ENCODE measurements around the gene ARHGEF7.
A peak's percentile ranks its signal among the peaks of the same experiment; 100 is the strongest.
"Not testable (repeated sequence)": the region's sequence is repeated elsewhere in the genome, so short reads cannot be mapped to it uniquely, and the experiment has no call there.

Gene ARHGEF7

DNA sequence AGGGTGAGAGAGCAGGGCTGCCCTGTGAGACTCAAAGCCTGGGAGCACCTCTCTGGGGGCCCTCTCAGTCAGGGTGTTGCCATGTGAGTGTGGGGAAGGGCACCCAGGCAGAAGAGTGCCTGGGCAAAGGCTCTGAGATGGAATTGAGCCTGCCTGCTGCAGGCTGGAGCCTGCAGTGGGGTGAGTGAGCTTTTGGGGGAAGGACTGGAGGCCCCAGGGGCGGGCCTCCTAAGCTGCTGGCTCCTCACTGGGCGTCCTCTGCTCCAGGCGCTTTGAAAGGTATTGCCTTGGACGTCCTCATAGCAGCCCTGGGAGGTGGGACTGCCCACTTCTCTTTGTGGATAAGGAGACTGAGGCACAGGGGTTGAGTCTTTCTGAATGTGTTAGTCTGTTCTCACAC is 60.3 kb downstream of the ARHGEF7 start:
- no peak for DNase-seq

DNA sequence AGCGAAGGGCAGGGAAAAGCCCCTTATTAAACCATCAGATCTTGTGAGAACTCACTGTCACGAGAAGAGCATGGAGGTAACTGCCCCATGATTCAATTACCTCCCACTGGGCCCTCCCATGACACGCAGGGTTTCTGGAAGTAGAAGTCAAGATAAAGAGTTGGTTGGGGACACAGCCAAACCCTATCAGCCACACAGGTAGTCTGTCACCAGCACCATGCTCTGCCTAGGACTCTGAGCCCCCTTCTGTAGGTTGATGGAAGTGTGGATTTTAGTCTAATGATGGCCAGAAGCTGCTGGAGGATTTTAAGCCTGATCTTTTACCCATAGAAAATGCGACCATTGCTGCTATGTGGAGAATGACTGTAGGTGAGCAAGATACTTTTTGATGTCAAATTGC is 60.8 kb downstream of the ARHGEF7 start:
- DNase-seq = no peak

- DNase-seq = no peak
Observed at GRCh38 chr13:111176421-111176820, 61.3 kb downstream of the ARHGEF7 start.

GRCh38 chr13:111177081-111177711 is 62.1 kb downstream of the ARHGEF7 start:
- DNase-seq = peak in 3 of 5 experiments; percentile 16 to 80 (median 67)

DNA sequence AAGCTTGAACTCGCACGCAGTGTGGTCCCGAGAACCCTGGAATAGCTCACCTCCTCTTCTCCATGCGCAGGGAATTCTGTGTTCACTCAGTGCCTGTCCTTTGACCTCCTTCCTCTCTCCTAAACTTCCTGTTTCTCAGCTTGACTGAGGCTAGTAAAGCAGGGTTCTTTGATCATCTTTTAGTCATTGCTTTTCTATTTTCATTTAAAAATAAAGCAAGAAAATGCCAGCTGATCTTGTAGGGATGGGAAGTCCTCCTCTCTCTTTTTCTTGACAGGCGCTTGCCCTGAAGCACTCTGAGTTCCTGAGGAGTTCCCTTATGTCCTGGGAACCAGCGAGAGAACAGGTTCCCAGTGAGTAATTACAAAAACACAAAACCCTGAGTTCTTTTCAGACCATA is 62.8 kb downstream of the ARHGEF7 start:
- DNase-seq = no peak

DNA sequence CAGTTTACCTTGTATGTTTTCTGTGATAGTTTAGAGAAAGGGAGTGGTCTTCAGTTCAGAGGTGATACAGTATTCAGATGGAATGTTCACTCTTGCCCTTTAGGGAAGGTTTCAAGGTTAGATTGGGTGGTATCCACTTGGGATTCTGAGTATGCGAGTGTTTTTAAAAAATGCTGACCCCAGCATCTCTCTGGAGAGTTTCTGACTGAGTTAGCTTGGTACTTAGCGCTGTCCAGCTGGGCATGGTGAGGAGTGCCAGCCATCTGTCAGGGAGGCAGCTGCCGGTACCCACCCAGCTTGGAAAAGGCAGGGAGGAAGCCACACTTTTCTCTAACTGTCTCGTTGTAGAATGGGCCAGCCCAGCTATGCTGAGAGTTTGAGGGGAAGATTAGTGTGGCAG is 63.3 kb downstream of the ARHGEF7 start:
- DNase-seq = no peak

GRCh38 chr13:111179908-111180760 is 65.0 kb downstream of the ARHGEF7 start:
- peak in 1 of 5 experiments; percentile 67 for DNase-seq

GRCh38 chr13:111181977-111182376 is 66.9 kb downstream of the ARHGEF7 start:
- DNase-seq = no peak

- peak in 1 of 5 experiments; percentile 71 for DNase-seq
Observed at GRCh38 chr13:111183087-111183645, 68.1 kb downstream of the ARHGEF7 start.

- DNase-seq = no peak
Observed at GRCh38 chr13:111183959-111184358, 68.8 kb downstream of the ARHGEF7 start.

DNA sequence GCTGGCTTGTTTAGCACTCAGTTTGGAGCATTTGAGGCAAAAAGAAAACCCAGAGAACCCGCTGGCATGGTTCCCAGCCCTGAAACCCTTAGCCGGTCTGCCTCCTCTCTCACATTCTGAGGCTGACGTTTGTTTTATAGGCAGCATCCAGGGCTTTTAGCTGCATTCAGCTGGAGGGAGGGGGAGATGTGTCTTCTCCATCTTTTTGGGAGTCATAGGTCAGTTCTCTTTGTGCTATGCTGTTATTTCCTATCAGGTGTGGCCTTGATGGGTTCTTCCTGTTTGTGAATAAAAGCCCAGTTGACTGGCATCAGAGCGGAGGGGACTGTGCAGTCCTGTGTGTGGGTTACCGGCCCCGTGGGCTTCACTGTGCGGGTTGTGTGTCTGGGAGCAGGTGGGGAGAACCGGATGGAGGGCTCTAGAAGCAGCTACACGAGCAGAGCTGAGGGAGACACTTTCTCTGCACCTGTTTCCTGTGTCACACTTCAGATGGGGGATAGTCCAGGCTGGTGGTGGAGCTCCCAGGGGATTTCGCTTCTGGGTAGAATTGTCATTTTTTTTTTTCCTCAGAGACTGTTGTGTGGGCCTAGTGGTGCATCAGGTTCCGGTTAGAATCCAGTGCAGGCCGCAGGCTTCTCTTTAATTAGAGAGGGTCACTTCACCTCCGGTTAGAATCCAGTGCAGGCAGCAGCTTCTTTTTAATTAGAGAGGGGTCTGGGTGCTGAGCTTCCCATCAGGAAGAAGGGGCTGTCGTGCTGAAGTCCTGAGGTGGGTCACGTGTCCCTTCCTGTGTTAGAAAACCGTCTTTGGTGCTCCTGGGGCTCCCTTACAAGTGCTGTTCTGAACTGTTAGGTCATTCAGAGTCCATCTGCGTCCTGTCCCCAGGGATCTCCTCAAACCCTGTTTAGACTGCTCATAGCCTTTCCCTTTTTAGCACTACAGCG is 69.6 kb downstream of the ARHGEF7 start:
- peak in 2 of 5 experiments; percentile 59 to 73 for DNase-seq

GRCh38 chr13:111186305-111186935 is 71.3 kb downstream of the ARHGEF7 start:
- no peak for DNase-seq

- DNase-seq = peak in 1 of 5 experiments; percentile 55
Observed at GRCh38 chr13:111187960-111188541, 72.9 kb downstream of the ARHGEF7 start.

- peak in 4 of 5 experiments; percentile 20 to 90 (median 64) for DNase-seq
Observed at GRCh38 chr13:111189064-111189505, 74.0 kb downstream of the ARHGEF7 start.

DNA sequence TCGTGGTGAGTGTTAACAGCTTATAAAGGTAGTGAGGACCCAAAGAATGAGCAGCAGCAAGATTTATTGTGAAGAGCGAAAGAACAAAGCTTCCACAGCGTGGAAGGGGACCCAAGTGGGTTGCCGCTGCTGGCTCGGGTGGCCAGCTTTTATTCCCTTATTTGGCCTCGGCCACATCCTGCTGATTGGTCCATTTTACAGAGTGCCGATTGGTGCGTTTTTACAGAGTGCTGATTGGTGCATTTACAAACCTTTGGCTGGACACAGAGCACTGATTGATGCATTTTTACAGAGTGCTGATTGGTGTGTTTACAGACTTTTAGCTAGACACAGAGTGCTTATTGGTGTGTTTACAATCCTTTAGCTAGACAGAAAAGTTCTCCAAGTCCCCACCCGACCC is 74.4 kb downstream of the ARHGEF7 start:
- DNase-seq = peak in 1 of 5 experiments; percentile 65

GRCh38 chr13:111193223-111193622 is 78.1 kb downstream of the ARHGEF7 start:
- DNase-seq = not testable (repeated sequence)

- DNase-seq = not testable (repeated sequence)
Observed at GRCh38 chr13:111194651-111195050, 79.5 kb downstream of the ARHGEF7 start.

DNA sequence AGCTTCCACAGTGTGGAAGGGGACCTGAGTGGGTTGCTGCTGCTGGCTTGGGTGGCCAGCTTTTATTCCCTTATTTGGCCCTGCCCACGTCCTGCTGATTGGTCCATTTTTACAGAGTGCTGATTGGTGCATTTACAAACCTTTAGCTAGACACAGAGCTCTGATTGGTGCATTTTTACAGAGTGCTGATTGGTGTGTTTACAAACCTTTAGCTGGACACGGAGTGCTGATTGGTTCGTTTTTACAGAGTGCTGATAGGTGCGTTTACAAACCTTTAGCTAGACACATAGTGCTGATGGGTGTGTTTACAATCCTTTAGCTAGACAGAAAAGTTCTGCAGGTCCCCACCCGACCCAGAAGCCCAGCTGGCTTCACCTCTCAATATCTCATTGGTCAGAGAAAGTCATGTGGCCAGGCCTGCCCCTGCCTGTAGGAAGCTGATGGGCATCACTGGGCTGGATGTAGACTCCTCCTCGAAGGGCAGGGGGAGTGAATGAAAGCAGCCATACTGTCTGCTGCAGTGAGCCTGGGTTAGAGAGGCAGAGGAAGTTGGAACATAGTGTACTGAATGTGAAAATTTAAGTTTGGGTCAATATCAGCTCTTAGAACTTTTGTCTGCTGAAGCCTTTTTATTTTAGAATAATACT is 83.7 kb downstream of the ARHGEF7 start:
- not testable (repeated sequence) for DNase-seq

DNA sequence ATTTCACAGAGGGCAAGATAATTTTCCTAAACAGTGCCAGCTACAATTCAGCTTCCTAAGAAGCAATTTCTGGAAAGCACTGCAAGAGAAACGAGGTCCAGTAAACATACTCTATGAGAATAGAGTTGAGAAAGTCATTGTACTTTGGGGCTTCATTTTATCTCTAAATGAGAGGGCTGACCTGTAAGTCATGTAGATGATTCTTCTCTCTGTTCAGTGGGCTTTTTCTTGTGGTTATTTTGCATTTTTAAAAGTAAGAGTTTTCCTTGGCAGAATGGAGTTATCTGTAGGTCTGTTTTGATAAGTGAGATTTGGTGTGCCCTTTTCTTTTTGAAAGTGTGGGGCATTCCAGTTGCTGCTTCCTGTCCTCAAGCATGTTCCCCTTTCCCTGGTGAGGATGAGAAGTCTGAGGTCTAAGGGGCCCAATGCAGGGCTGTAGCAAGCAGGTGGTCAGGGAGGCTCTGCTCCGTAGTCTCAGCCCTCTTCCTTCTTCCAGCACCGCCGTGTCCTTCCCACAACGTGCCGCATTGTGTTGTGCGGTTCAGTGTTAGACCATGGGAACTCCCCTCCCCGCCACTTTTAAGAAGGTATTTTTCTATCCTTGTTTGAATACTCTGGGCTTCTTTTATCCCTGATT is 86.3 kb downstream of the ARHGEF7 start:
- no peak for DNase-seq

DNA sequence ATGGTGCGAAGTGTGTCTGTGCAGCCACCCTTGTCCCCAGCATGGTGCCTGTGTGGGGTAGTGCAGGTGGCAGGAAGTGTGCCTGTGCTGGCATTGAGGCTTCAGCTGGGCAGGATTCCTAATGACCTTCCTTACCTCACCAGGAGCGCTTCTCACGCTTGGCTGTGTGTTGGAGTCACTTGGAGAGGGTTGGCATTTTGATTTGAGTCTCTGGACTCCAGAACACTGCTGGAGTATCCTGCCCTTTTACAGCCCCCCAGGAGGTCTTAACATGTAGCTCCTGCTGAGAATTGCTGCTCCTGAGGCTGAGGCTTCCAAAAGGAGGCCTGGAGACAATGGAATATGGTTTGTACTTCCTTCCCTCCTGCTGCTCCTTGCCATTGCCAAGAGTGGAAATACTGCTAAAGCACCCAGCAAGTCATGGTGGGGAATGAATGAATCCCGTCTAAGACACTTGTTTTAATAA is 87.1 kb downstream of the ARHGEF7 start:
- DNase-seq = no peak

Measured in T-helper 2 cell (primary cell).